GM21526 (cell line): ENCODE measurements around the gene RPTOR.

ENCODE experiments used
- ATAC-seq: cut with Tn5 transposase; IDR thresholded peaks from one replicate; pipeline ENCODE4 v1.9.1; 2021; ENCODE audit warnings: moderate library complexity; ENCODE audit not compliant: unreplicated experiment, low FRiP score

The RPTOR gene

GRCh38 chr17:80822021-80822699, 277.5 kb downstream of the RPTOR start:
- no peak for ATAC-seq

GRCh38 chr17:80822700-80823410, 278.2 kb downstream of the RPTOR start:
- no peak for ATAC-seq

GRCh38 chr17:80824549-80825470, 280.2 kb downstream of the RPTOR start:
- ATAC-seq = no peak

- ATAC-seq = no peak
These were observed 281.1 kb downstream of the RPTOR start for GRCh38 chr17:80825471-80826345.

GRCh38 chr17:80826346-80826954, 281.8 kb downstream of the RPTOR start:
- no peak for ATAC-seq

- no peak for ATAC-seq
These were observed 282.5 kb downstream of the RPTOR start for GRCh38 chr17:80826955-80827645.

- no peak for ATAC-seq
These were observed 283.3 kb downstream of the RPTOR start for GRCh38 chr17:80827646-80828643.

GRCh38 chr17:80829166-80829813, 284.7 kb downstream of the RPTOR start:
- ATAC-seq = no peak

GRCh38 chr17:80830020-80830780, 285.6 kb downstream of the RPTOR start:
- ATAC-seq = no peak

GRCh38 chr17:80831491-80831890, 286.9 kb downstream of the RPTOR start:
- ATAC-seq = no peak

- no peak for ATAC-seq
These were observed 287.6 kb downstream of the RPTOR start for GRCh38 chr17:80832266-80832676.

- peak; percentile 53 for ATAC-seq
These were observed 288.4 kb downstream of the RPTOR start for GRCh38 chr17:80832888-80833583.

- no peak for ATAC-seq
These were observed 289.6 kb downstream of the RPTOR start for GRCh38 chr17:80833952-80834892.

GRCh38 chr17:80834893-80835275, 290.2 kb downstream of the RPTOR start:
- no peak for ATAC-seq
